RWPE2 (cell line): Measurements from ENCODE around the gene KASH5.

Source experiments
- ATAC-seq: fragments of 200-7000 bp; cut with Tn5 transposase; 3 replicates; pipeline ENCODE4 v1.9.1; 2021; ENCODE audit warnings: low read depth
- DNase-seq: peaks from one replicate; pipeline ENCODE4 v3.0.0-alpha.2; 2020; ENCODE audit warnings: low spot score
- H3K27ac ChIP-seq: fragments of 450-650 bp; 2 replicates; pipeline ENCODE4 v1.5.1; 2017; ENCODE audit warnings: mild to moderate bottlenecking; ENCODE audit not compliant: poor library complexity, severe bottlenecking
- H3K27me3 ChIP-seq: fragments of 250-450 bp; sonication (Bioruptor Pico); 2 replicates; pipeline ENCODE4 v1.5.1; 2021; ENCODE audit warnings: mild to moderate bottlenecking, moderate library complexity; ENCODE audit not compliant: insufficient read depth, poor library complexity, severe bottlenecking
- H3K36me3 ChIP-seq: fragments of 250-450 bp; sonication (Bioruptor Pico); 2 replicates; pipeline ENCODE4 v1.5.1; 2020; ENCODE audit warnings: low read depth, mild to moderate bottlenecking, moderate library complexity
- H3K4me1 ChIP-seq: fragments of 250-450 bp; sonication (Bioruptor Pico); 2 replicates; pipeline ENCODE4 v1.5.1; 2021; ENCODE audit warnings: mild to moderate bottlenecking, moderate library complexity; ENCODE audit not compliant: insufficient read depth, poor library complexity, severe bottlenecking
- H3K4me3 ChIP-seq: fragments of 250-450 bp; sonication (Bioruptor Pico); 2 replicates; pipeline ENCODE4 v1.5.1; 2021; ENCODE audit warnings: mild to moderate bottlenecking, moderate library complexity; ENCODE audit not compliant: severe bottlenecking
- H3K9me3 ChIP-seq: fragments of 250-450 bp; sonication (Bioruptor Pico); 2 replicates; pipeline ENCODE4 v1.5.1; 2021; ENCODE audit warnings: mild to moderate bottlenecking, moderate library complexity; ENCODE audit not compliant: severe bottlenecking
- CTCF ChIP-seq: fragments of 450-650 bp; IDR thresholded peaks from one replicate; pipeline ENCODE4 v1.5.1; 2017; ENCODE audit warnings: mild to moderate bottlenecking, moderate library complexity; ENCODE audit not compliant: poor library complexity, severe bottlenecking

Gene KASH5

GRCh38 chr19:49387936-49388372, at the start of gene KASH5:
TSS of gene KASH5 (plus strand) at chr19:49388249. CDS start at chr19:49390884, 2,635 bp downstream.
- H3K4me1 ChIP-seq, result no peaks in the 10 kb centered on the region
- TF ChIP-seq CTCF, result no peak
- H3K27me3 ChIP-seq, result no peaks in the 10 kb centered on the region
- peak within 1 kb of the TSS; percentile 3 for H3K4me3 ChIP-seq
- H3K27ac ChIP-seq, result no peak within 1 kb of the TSS
- no peaks in the 10 kb centered on the region for H3K9me3 ChIP-seq
- ATAC-seq, result no peak
- H3K36me3 ChIP-seq, result no peaks in the 10 kb centered on the region
- no peak for DNase-seq

GRCh38 chr19:49338691-49339300, 49.3 kb upstream of the KASH5 start:
- Histone ChIP-seq H3K27ac (peak overlapping the region; percentile 12), H3K4me3 (peak overlapping the region; percentile 21), H3K9me3 (no peaks in the 10 kb centered on the region), H3K36me3 (no peaks in the 10 kb centered on the region), H3K4me1 (no peaks in the 10 kb centered on the region), H3K27me3 (no peaks in the 10 kb centered on the region)
- TF ChIP-seq CTCF, result no peak
- DNase-seq (peak; percentile 95), ATAC-seq (peak; percentile 72)

GRCh38 chr19:49339301-49340068, 48.6 kb upstream of the KASH5 start:
- peak overlapping the region; percentile 12 for H3K27ac ChIP-seq
- peak overlapping the region; percentile 21 for H3K4me3 ChIP-seq
- TF ChIP-seq CTCF, result no peak
- no peaks in the 10 kb centered on the region for H3K36me3 ChIP-seq
- ATAC-seq (peak; percentile 93), DNase-seq (peak; percentile 90)
- H3K9me3 ChIP-seq, result no peaks in the 10 kb centered on the region
- no peaks in the 10 kb centered on the region for H3K4me1 ChIP-seq
- no peaks in the 10 kb centered on the region for H3K27me3 ChIP-seq

- no peaks in the 10 kb centered on the region for H3K9me3 ChIP-seq
- no peaks in the 10 kb centered on the region; the same call in 1 of the 2 replicates for H3K36me3 ChIP-seq
- no peak for TF ChIP-seq CTCF
- ATAC-seq (no peak), DNase-seq (no peak)
- no peaks in the 10 kb centered on the region for H3K27me3 ChIP-seq
- H3K4me3 ChIP-seq, result no peak overlapping the region
- H3K27ac ChIP-seq, result peak overlapping the region; percentile 12
- H3K4me1 ChIP-seq, result no peaks in the 10 kb centered on the region
Observed at GRCh38 chr19:49340069-49340864, 47.8 kb upstream of the KASH5 start.
